HG03175 (cell line): ENCODE data around the gene MSMB.
"Not testable (repeated sequence)": the region's sequence is repeated elsewhere in the genome, so short reads cannot be mapped to it uniquely, and the experiment has no call there.

Experiments
- ATAC-seq: cut with Tn5 transposase; IDR thresholded peaks from one replicate; pipeline ENCODE4 v1.9.1; 2021; ENCODE audit warnings: mild to moderate bottlenecking, moderate library complexity; ENCODE audit not compliant: unreplicated experiment

MSMB gene

DNA sequence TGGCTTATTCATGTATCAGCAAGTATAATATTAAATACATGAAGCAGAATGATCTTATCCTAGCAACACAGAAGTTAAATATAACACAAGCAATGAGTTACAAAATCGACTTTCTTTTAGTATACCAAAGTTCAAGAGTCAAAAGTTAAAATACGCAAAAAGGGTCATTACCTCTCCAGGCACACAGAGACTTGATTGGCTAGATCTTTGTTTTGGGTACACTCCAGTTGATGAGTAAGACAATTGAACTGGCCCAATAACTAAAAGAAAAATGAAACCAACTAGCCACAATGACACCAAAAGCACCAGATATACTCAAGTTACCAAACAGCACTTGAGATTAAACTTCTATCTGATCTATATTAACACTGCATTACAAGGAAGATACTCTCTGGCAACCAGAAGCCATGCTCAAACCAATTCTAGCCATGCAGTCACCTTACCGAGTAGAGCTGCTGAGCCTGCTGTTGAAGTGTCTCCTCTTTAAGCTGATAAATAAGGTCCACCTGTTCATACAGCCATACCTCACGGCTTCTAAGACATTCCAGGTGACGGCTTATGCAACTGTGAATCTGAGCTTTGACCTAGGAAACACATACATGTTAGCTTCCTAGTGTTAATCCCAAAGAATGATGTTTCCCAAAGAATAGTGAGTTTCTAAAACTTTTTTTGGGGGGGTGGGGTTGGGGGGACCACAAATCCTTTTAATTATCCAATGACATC, 31.2 kb downstream of the MSMB start:
- no peak for ATAC-seq

DNA sequence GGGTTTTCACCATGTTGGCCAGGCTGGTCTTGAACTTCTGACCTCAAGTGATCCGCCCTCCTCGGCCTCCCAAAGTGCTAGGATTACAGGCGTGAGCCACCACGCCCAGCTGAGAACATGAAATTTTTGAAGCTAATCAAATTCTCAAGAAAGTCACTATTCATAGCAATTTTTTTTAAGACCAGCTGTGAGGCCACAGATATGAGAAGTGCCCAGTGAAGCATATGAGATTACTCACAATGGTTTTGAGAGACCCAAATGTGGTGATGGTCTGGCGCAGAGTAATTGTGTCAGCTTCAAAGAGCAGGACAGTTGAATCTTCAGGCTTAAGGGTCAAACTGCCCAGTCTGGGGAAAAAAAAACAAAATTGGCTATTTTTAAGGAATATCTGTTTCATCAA, 31.9 kb downstream of the MSMB start:
- ATAC-seq = no peak

DNA sequence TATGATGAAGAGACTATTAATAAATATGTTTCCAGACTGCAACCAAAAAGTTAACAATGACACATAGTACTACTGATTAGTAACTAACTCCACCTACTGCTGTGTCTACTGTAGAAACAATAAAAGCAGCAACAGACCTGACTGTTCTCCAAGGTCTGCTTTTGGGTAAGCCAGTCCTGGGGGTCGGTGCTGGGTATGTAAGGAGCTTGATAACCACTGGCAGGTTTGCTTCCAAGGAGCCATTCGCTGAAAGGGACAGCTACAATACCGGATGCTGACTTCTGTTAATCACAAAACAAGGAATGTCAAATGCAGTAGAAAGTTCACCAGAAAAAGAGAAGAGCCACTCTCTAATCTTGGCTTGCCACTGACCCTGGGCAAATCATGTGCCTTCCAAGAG, 33.3 kb downstream of the MSMB start:
- ATAC-seq = no peak

DNA sequence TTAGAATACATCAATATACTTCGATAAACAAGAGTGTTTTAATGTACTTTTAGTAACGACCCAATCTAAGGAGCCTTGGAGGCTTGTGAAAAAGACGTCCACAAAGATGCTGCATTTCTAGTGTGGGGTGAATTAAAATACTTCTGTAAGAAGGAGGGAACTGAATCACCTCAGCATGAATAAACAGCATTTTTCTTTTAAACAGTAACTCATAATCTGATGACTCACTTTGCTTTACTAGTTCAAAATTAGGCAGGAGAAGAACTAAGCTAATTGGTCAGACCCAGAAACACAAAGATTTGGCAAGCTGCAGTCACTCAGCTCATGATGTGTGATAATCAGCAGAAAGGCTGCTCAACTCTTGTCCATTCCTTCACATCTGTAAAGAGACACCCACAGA, 39.9 kb downstream of the MSMB start:
- no peak for ATAC-seq

DNA sequence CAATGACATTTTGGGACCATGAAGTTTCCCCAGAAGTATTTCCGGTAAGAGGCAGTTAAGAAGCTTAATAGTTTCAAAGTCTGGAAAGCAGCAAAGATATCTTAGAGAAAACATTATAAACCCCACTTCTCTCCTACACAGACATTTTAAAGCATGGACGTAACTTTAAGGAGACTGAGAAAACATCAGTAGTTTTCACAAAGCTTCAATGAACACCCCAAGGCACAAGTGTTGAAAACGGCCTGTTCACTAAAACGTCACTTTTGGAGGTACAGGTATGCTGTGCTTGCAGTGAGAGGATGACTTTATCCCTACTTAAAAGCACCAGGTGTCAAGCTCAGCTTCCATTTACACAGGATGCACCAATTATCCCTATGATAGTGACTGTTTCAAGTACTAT, 40.7 kb downstream of the MSMB start:
- ATAC-seq = no peak

DNA sequence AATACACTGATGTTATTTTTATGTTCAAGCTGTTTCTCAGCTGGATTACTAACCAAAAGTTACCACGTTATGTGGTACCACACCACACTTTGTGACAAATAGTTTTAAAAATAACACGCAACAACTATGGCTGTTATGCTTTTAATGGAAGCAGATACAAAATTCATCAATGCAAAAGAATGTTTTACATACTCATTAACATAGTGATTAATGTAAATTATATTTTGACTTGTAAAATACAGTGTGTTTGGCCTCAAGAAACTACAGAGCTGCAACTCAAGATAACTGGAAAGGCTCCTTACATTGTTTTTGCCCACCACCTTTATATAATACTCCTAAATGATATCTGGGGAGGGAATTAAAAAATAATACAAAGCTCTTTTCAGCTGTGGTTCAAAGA, 41.1 kb downstream of the MSMB start:
- ATAC-seq = no peak

DNA sequence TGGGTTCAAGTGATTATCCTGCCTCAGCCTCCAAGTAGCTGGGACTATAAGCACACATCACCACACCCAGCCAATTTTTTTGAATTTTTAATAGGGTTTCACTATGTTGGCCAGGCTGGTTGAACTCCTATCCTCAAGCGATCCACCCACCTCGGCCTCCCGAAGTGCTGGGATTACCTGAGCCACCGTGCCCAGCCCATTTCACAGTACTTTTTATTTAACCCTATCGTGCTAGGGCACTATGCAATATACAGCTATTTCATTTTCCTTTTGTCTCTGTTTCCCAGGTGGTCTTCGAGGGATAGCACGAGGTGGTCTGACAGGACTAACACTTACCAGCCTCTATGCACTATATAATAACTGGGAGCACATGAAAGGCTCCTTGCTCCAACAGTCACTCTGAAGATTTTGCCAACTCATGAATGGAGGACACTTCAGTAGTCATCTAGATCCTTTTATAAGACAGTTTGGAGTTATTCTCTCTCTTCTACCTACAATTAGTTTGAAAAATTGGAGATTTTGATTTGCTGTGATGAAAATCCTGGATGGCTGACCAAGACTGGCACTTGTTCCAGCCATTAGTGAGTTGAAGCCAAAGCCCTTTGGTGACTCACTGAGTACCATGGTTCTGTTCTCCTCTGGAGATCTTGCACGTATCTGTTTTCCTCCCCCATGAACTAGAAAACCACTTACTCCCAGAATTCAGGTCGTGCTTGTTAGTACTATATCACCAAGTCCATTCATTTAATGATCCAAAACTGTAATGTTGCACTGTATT, 43.0 kb downstream of the MSMB start:
- no peak for ATAC-seq

DNA sequence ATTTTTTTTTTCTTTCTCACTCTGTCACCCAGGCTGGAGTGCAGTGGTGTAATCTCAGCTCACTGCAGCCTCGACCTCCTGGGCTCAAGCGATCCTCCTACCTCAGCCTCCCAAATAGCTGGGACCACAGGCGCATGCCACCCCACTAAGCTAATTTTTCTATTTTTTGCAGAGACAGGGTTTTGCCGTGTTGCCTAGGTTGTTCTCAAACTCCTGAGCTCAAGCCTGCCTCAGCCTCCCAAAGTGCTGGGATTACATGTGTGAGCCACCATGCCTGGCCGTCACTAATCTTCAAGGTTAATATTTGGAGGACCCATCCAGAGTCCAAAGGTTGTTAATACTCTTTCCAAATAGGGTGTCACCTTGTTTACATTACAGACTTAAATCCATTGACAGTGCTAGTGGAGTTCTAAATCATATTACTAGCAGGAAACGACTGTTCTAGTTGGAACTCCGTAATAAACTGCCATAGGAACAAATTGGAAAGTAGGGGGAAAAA, 43.8 kb downstream of the MSMB start:
- not testable (repeated sequence) for ATAC-seq

DNA sequence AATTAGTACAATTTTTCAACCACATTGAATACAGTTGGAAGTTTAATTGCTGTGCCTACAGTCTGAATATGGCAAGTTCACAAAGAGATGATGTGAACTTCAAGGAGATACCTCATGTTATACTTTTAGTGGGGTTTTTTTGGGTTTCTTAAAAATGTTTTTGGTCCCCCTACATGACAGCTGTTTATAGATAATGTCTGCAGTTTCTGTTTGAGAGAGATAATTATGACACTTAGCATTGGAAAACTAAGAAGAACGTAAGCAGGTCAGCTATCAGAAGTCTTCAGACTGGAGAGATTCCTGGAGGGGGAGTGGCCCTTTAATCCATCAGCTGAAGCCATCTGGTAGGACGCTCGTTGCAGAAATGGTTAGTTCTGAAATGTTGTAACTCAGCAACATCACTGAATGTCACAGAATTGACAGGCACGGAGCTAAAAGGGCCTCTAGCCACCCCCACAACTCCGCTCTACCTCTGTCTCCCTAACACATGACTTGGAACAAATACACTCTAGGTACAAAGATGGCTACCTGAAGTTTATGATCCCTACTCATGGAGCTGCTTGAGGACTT, 44.8 kb downstream of the MSMB start:
- no peak for ATAC-seq

DNA sequence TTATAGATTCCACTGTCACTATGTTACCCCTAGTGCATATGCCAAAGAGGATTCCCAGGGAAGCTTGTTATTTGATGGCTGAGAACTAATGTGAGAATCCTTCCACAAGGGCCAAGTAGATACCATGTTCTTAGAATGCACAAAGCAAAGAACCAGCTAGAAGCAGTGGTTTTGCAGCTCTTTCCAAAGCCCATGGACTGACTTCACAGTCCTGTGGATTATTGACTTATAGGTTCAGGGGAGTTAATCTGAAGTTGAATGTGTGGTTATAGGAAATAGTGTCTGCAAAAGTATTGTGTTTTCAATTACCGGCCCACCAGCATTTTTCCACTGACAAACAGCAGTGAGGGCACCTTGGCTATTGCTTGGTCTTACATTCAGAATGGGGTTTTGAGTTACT, 45.5 kb downstream of the MSMB start:
- ATAC-seq = no peak

DNA sequence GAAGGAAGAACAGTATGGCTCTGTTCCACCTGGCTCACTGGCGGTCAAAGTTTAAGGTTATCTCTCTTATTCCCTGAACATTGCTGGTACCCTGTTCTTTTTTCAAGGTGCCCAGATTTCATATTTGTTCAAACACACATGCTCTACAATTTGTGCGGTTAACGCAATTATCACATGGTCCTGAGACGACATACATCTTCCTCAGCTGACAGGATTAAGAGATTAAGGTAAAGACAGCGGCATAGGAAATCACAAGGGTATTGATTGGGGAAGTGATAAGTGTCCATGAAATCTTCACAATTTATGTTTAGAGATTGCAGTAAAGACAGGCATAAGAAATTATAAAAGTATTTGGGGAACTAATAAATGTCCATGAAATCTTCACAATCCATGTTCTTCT, 46.1 kb downstream of the MSMB start:
- not testable (repeated sequence) for ATAC-seq

DNA sequence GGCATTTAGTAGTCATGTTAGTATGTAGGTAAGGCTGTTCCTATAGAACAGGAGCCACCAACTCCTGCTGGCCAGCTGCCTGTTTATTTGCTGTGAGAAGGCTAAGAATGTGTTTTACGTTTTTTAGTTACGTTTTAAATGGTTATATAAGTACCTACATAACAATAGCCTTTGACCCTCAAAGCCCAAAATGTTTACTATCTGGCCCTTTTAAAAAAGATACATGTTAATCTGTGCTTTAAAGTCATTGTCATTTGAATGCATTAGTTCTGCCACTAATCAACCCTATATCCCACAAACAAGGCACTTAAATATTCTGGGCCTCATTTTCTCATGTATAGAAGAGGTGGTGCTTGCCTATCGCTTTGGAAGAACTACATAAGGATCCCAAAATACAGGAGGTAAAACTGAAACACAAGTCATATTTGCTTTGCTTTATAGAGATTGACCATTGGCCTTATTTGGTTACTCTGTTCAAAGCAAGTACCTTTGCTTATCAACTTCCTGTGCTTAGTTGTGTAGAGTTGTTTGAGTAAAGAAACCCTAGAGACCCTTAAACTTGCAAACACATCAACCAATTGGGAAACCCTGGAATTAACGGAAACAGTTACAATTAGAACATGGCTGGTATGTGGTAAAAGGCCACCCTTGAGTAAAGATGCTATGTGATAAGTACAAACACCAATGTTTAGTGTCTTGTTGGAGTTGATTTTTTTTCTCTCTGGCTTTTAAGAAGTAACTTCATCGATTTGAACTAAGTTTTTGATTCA, 47.9 kb downstream of the MSMB start:
- no peak for ATAC-seq

DNA sequence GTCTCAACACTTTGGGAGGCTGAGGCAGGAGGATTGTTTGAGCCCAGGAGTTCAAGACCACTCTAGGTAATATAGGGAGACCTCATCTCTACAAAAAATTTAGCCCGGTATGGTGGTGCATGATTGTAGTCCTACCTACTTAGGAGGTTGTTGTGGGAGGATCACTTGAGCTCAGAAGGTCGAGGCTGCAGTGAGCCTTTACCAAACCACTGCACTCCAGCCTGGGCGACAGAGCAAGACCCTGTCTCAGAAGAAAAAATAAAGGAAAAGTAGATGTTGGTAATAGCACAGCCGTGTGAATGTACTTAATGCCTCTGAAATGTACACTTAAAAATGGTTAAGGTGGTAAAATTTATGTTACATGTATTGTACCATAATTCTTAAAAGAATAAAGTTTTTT, 48.5 kb downstream of the MSMB start:
- no peak for ATAC-seq

DNA sequence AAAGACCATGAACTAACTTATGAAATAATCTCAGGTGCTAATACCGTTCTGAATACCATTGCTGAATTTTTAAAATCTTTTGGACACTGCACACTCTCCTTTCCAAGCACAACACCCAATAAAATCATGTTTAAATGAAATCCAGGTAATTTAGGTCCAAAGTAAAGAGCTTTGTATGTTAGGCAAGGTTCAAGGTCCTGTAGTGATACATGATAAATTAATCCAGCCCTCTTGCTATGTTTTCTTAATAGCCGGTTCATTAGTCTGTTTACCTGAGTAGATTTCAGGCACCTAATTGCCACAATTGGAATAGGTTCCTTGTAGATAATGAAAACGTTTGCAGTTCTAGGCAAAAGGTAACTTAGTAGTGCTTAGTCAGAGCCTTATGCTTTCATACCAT, 60.5 kb downstream of the MSMB start:
- not testable (repeated sequence) for ATAC-seq

DNA sequence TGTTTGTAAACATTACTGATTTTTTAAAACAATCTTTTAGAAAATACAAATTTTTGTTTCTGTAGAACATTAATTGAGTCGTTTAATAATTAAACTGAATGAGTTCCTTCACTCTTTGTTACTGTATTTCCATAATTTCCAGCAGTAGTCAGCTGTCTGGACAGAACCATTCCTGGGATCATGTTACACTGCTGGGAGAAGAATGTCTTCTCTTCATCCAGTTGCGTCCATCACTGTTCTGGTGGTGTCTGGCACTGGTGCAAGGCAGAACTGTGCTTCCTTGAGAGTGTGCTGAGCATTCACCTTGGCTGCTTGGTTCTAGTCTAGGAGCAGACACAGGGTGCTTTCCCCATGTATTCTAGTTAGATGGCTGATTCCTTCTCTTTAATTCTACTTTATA, 61.6 kb downstream of the MSMB start:
- not testable (repeated sequence) for ATAC-seq

DNA sequence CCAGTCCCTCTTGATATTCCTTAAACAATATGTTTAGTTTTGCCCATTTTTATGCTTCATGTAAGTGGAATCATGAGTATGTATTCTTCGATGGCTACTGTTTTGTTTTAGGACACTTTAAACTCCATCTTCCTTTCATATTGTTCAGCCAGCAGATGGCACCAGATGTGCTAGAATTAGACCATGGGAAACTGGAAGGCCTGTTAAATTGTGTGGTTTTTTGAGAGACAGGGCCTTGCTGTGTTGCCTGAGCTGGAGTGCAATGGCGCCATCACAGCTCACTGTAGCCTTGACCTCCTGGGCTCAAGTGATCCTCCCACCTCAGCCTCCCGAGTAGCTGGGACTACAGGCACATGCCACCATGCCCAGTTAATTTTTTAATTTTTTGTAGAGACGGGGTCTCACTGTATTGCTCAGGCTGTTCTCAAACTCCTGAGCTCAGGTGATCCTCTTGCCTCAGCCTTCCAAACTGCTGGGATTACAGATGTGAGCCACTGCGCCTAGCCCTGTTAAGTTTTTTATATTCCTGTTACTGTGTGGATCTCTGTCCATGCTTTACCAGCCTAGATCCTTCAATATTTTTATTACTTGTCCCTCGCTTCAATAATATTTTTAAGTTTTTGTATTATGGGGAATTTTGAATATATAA, 62.4 kb downstream of the MSMB start:
- not testable (repeated sequence) for ATAC-seq
